Motor neuron (in vitro differentiated cells): ENCODE measurements around the gene TBC1D4. TPM values are rescaled to one million over a fixed set of nuclear protein-coding genes. Genes with fewer than 3 reads are reported as not detected.
A peak's percentile ranks its signal among the peaks of the same experiment; 100 is the strongest.
"Not testable (repeated sequence)": the region's sequence is repeated elsewhere in the genome, so short reads cannot be mapped to it uniquely, and the experiment has no call there.

ENCODE experiments used
- ATAC-seq, 8 experiments: fragments of 200-7000 bp; cut with Tn5 transposase; replicated peaks in 6 of 8; 2 replicates each; pipeline ENCODE4 v1.8.0; 2021; ENCODE audit warnings: mild to moderate bottlenecking in 8 of 8, moderate library complexity in 8 of 8
- H3K27ac ChIP-seq, 2 donors: fragments of 250-450 bp; sonication (Bioruptor Pico); 2 replicates each; pipeline ENCODE4 v1.9.0; 2021; ENCODE audit warnings: antibody characterized with exemption in 2 of 2, mild to moderate bottlenecking in 2 of 2, moderate library complexity in 1 of 2
- H3K4me1 ChIP-seq, 2 donors: fragments of 250-450 bp; sonication (Bioruptor Pico); replicated peaks in 1 of 2; 2 replicates each; pipeline ENCODE4 v1.6.1; 2021; ENCODE audit warnings: antibody characterized with exemption in 2 of 2, mild to moderate bottlenecking in 2 of 2, moderate library complexity in 1 of 2
- H3K4me3 ChIP-seq, 5 donors: fragments of 250-450 bp; sonication (Bioruptor Pico); 2 replicates each; pipeline ENCODE4 v1.9.0; 2021; ENCODE audit warnings: antibody characterized with exemption in 5 of 5, mild to moderate bottlenecking in 5 of 5, moderate library complexity in 4 of 5
- WGBS, 10 experiments: fragments of 450-650 bp; shearing (Covaris generic); methylation state at CpG; one replicate each; pipeline ENCODE4 v1.0.0; 2022; 5-methylcytosine and 5-hydroxymethylcytosine counted together
- in situ Hi-C, 9 experiments: fragments of 400-800 bp; cut with MboI; loops; one replicate each; pipeline ENCODE4 v1.15.0; 2021; ENCODE audit warnings: low sequenced_read_pairs in 9 of 9, low pct_unique_long_range_greater_than_20kb in 2 of 9; ENCODE audit not compliant: unreplicated experiment in 9 of 9
- total RNA-seq, 8 experiments: library from RNA; unstranded; fragments of 300-600 nt; gene quantifications; 2 replicates each; pipeline versions ENCODE4 v1.2.3 to v1.2.4, GENCODE V29; 2022

TBC1D4 gene
- total RNA-seq, 8 experiments from 2014 or later = 5.3 to 13.3 (median 7.7) TPM

DNA sequence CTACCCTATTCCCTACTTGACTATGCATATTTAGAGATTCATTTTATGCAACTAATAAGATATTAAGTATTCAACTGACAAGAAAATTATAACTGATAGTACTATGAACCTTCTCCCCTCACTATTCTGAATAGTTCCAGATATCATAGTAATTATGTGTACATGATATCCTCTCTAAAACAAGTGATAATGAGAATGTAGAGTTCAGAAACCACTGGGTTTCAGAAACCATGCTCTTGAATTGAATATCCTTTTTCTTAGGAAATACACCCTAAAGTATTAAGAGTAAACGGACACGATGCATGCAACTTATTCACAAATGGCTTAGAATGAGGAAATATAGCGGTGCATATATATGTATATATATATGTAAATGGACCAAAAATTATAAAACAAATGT, 160.9 kb downstream of the TBC1D4 start:
- Histone ChIP-seq H3K4me1 (no peaks in the 10 kb centered on the region), H3K4me3 (no peak overlapping the region), H3K27ac (no peak overlapping the region)
- in situ Hi-C loops = no loop called here
- ATAC-seq = no peak
- 100% methylated on average over 1 to 3 of the region's 3 CpGs; no CpG with 5 or more reads in 1 of the 10 experiments for WGBS, 10 experiments

DNA sequence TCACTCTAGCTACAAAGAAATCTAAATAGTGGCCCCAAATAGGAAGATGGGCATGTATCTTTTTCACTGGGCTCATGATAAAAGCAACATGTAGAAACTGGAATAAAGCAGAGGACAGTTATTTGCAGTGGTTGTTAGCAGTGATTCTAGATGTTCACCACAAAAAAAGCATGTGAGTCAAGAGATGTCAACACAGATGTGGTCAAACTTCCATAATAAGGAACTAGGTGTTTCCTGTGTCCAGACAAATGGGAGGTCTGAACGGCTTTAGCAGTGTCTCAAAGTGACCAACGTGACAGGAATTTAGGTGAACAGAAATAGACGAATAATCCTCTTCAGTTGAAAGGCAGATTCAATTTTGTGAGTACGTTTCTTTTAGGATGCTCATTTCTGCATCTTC, 162.7 kb downstream of the TBC1D4 start:
- H3K27ac ChIP-seq = no peak overlapping the region
- in situ Hi-C loops = no loop called here
- 56 to 100% (median 92%) methylated on average over 1 to 4 of the region's 4 CpGs; no CpG with 5 or more reads in 1 of the 10 experiments for WGBS, 10 experiments
- no peak for ATAC-seq
- no peaks in the 10 kb centered on the region for H3K4me1 ChIP-seq
- H3K4me3 ChIP-seq = no peak overlapping the region

- WGBS, 10 experiments = 69 to 94% (median 88%) methylated on average over 1 to 2 of the region's 2 CpGs; no CpG with 5 or more reads in 1 of the 10 experiments
- in situ Hi-C loops = no loop called here
- Histone ChIP-seq H3K27ac (no peak overlapping the region), H3K4me3 (no peak overlapping the region), H3K4me1 (no peaks in the 10 kb centered on the region)
- ATAC-seq = no peak
These were observed 163.7 kb downstream of the TBC1D4 start for GRCh38 chr13:75318138-75318833.

GRCh38 chr13:75316427-75316826, 165.5 kb downstream of the TBC1D4 start:
- H3K4me3 ChIP-seq = no peak overlapping the region
- 0 to 100% (median 87%) methylated on average over 1 of the region's 1 CpG; no CpG with 5 or more reads in 2 of the 10 experiments for WGBS, 10 experiments
- no peak overlapping the region for H3K27ac ChIP-seq
- ATAC-seq = no peak
- no peaks in the 10 kb centered on the region for H3K4me1 ChIP-seq
- in situ Hi-C loops = no loop called here

DNA sequence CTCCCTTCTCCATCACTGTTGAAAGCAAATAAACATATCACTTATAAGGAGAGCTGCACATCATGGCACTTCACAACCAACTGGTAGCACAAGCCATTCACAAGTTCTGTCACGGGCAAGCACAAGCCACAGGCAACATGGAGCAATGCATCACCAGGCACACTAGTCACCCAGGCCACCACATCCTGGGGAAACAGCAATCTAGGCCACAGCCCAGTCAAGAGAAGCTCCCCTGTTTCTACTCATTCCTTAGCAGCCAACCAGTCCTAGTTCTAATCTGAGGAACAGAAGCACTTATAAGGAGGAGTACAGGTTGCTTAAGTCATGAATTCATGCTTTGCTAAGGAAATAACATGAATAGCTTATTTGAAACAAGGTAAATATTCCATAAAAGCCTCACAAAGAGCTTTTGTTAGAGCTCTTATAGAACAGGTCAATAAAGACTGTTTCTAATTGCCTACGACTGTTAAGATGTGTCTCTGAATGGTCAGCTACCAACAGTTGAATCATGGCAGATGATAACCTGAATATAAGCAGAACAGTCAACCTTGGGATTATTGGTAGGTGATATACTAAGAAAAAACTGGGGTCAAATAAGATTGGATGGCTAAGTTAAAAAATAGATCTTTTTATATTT, 169.0 kb downstream of the TBC1D4 start:
- in situ Hi-C loops = no loop called here
- no peak for ATAC-seq
- WGBS, 10 experiments = 60 to 100% (median 100%) methylated on average over 1 to 2 of the region's 2 CpGs; no CpG with 5 or more reads in 3 of the 10 experiments
- no peak overlapping the region for H3K27ac ChIP-seq
- H3K4me3 ChIP-seq = no peak overlapping the region
- no peaks in the 10 kb centered on the region for H3K4me1 ChIP-seq

DNA sequence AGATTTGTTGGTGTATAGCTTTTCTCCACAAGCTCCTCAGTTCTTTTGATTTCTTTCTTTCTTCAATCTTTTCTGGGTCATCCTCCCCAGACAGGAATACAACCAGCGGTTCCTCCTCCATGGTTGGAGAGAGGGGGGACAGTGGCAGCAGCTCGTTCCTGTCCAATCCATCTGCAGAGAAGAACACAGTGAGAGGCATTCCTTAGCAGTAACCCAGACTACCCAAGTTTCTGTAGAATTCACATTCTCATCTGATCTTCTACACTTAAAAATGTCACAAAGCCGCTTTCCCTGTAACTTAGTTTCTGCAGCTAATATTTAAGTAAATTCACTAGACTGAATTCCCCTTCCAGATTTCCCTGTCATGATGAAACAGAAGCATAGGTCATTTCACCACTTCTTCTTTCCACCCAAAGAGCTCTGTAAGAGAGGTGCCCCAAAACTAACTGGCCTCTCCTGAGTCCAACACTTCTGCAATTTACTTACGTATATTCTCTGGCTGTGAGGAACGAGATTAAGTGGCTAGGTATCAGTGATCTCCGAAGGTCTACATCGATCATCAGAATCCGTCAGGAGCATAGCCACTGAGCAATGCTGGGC, 171.9 kb downstream of the TBC1D4 start:
- Histone ChIP-seq H3K4me3 (no peak overlapping the region), H3K27ac (no peak overlapping the region), H3K4me1 (no peaks in the 10 kb centered on the region)
- 57 to 100% (median 94%) methylated on average over 1 to 7 of the region's 8 CpGs for whole genome bisulfite sequencing, 10 experiments
- in situ Hi-C loops = no loop called here
- ATAC-seq = peak in 2 of 8 experiments; percentile 54 to 97

DNA sequence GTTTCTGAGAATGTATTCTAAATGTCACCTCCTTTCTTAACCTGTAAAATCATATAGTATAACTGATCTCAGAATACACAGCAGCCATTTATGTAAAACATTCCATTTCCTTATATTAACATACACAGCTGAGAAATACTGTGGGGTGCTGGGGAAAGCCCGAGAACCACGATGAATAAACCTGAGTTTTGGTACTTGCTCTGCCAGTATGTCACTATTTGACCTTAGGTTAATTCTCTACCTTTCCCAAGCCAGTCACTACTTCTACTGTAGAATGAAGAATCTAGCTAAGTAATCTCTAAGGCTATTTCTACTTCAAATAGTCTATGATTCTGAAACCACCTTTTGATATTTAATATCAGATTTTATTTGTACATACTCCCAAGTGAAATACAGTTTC, 173.7 kb downstream of the TBC1D4 start:
- H3K4me1 ChIP-seq = no peaks in the 10 kb centered on the region
- in situ Hi-C loops = no loop called here
- no peak overlapping the region for H3K27ac ChIP-seq
- H3K4me3 ChIP-seq = no peak overlapping the region
- 74 to 100% (median 90%) methylated on average over 2 of the region's 2 CpGs; no CpG with 5 or more reads in 5 of the 10 experiments for WGBS, 10 experiments
- ATAC-seq = no peak

DNA sequence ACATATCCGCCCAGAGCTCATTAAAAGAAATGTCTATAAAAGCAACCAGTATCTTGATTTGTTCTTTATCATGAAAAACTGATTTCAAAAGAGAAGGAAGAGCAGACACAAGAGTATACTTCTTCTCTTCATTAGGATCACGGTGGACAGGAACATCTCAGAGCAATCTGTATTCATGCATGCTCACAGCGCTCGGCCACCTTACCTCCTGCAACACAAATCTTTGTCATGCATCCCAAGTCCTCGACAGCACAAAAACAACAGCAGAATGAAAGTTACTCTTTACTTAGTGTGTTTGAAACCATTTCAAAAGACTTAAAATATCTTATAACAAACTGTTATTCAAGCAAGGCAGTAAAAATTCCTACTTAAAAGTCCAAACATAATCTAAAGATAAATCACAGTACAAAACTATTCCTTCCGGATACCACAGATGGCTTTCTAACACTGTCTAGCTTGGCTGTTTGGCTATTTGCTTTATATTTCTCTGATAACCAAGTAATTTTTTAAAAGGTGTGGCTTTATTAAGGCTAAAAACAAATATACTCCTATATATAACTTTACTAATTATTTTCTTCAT, 174.5 kb downstream of the TBC1D4 start:
- H3K4me1 ChIP-seq = no peaks in the 10 kb centered on the region
- in situ Hi-C loops = no loop called here
- WGBS, 10 experiments = 54 to 93% (median 75%) methylated on average over 2 to 6 of the region's 6 CpGs; no CpG with 5 or more reads in 1 of the 10 experiments
- no peak overlapping the region for H3K27ac ChIP-seq
- no peak for ATAC-seq
- H3K4me3 ChIP-seq = no peak overlapping the region

- in situ Hi-C loops, H3K4me1 ChIP-seq, H3K4me3 ChIP-seq, H3K27ac ChIP-seq, ATAC-seq: not testable (repeated sequence)
- WGBS, 10 experiments = 89 to 100% (median 100%) methylated on average over 1 of the region's 1 CpG; no CpG with 5 or more reads in 7 of the 10 experiments
These were observed 175.0 kb downstream of the TBC1D4 start for GRCh38 chr13:75306967-75307366.

DNA sequence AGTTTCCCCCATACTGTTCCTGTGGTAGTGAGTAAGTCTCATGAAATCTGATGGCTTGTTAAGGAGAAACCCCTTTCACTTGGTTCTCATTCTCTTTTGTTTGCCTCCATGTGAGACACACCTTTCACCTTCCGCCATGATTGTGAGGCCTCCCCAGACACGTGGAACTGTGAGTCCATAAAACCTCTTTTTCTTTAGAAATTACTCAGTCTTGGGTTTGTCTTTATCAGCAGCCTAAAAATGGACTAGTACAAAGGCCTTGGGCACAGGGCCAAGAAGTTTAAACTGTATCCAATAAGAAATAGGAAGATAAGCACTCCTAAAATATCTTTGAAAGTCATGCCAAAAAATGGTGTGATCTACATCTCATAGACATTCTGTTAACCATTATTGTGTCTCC, 176.9 kb downstream of the TBC1D4 start:
- Histone ChIP-seq H3K4me1 (no peaks in the 10 kb centered on the region), H3K4me3 (no peak overlapping the region), H3K27ac (no peak overlapping the region)
- WGBS, 10 experiments = 80 to 100% (median 92%) methylated on average over 2 of the region's 2 CpGs; no CpG with 5 or more reads in 4 of the 10 experiments
- ATAC-seq = no peak
- in situ Hi-C loops = no loop called here

DNA sequence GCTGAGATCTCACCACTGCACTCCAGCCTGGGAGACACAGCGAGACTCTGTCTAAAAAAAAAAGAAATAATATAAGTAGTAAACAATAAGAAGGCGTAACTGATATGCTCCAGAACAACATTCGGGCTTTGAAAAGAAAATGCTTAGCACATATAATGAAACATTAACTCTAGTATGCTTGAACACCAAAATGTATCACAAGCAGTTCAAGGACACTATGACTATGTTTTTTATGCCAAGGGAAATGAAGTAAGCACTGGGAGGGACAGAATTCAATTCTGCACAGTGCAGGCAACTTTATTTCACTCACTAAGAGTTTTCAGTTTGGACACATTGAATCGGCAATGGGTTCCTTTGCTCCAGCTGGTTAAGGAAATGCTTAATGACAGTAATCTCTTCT, 178.7 kb downstream of the TBC1D4 start:
- 95 to 100% (median 100%) methylated on average over 1 to 4 of the region's 4 CpGs for WGBS, 10 experiments
- in situ Hi-C loops = no loop called here
- H3K4me1 ChIP-seq = peaks cover 0 to 7% of the 10 kb centered on the region in 2 donors
- H3K27ac ChIP-seq = no peak overlapping the region
- no peak overlapping the region for H3K4me3 ChIP-seq
- no peak for ATAC-seq

DNA sequence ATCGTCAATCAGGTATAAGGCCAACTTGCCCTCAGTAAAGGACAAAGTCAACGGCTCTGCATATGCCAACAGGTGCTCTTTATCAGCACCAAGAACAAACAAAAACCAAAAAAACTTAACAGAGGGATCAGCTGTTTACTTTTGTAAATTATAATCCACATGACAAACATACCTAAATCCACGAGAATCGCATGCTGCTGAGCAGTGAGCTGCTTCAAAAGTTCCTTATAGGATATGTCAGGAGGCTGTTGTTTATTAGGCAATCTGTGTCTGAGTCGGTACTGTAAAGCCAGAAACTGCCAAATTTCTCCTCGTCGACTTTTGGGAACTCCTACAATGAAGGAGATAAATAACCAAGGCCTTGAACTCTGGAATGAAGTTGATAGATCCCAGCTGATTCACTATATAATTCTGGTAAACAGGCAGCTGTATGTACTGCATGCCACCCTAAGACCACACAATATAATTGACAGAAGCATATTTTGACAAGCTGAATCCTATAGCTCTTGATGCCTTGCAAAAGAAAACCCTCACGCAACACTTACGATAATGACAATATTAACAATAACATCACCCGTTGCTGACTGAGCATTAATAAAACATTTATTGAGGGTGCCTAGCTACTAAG, 179.8 kb downstream of the TBC1D4 start:
- no peak overlapping the region for H3K4me3 ChIP-seq
- 53 to 100% (median 91%) methylated on average over 1 to 8 of the region's 10 CpGs for WGBS, 10 experiments
- no peak overlapping the region for H3K27ac ChIP-seq
- peaks cover 0 to 7% of the 10 kb centered on the region in 2 donors for H3K4me1 ChIP-seq
- no peak for ATAC-seq
- in situ Hi-C loops = no loop called here
